B cell (primary cell): ENCODE results near the gene RPS4Y1. TPM values are rescaled to one million over a fixed set of nuclear protein-coding genes. Genes with fewer than 3 reads are reported as not detected.

Source experiments
- ATAC-seq: fragments of 200-7000 bp; cut with Tn5 transposase; one replicate; pipeline ENCODE4 v1.10.0; 2021; ENCODE audit warnings: low read depth, mild to moderate bottlenecking, moderate number of reproducible peaks, moderate library complexity
- CTCF ChIA-PET: fragments of 350-600 bp; sonication (Branson Sonifier 250); formaldehyde crosslinking; loops from one replicate; lab custom pipeline; 2021; ENCODE audit warnings: antibody characterized with exemption, inconsistent platforms; lab: Charles Lee
- POLR2A ChIA-PET: fragments of 350-600 bp; sonication (Branson Sonifier 250); formaldehyde crosslinking; loops from one replicate; lab custom pipeline; 2021; ENCODE audit warnings: antibody characterized with exemption; lab: Charles Lee
- DNase-seq: peaks from one replicate; pipeline ENCODE4 v3.0.0; 2013
- H2AFZ ChIP-seq: 2 replicates; pipeline ENCODE4 v1.6.1; 2012; ENCODE audit warnings: mild to moderate bottlenecking, low read depth, low read length; ENCODE audit not compliant: insufficient read depth, poor library complexity, severe bottlenecking
- H3K27ac ChIP-seq, 2 donors: 1 replicate in 1 of 2; 2 replicates in 1 of 2; pipeline ENCODE4 v1.5.1; 2012 to 2013; ENCODE audit warnings: low read length in 2 of 2, mild to moderate bottlenecking in 2 of 2, moderate library complexity in 1 of 2
- H3K27me3 ChIP-seq, 4 experiments: fragments of 200-600 bp in 1 of 4; sonication (generic) in 1 of 4; replicated peaks in 1 of 4; 1 replicate in 2 of 4; 2 replicates in 2 of 4; pipeline versions ENCODE4 v1.6.1 to v1.7.0; 2013 to 2016; ENCODE audit warnings: low read length in 3 of 4, mild to moderate bottlenecking in 2 of 4, mixed read lengths in 1 of 4, moderate library complexity in 1 of 4; ENCODE audit not compliant: insufficient read depth in 4 of 4, control insufficient read depth in 3 of 4; ENCODE audit errors: control extremely low read depth in 1 of 4
- H3K36me3 ChIP-seq, 2 experiments: replicated peaks in 1 of 2; 1 replicate in 1 of 2; 2 replicates in 1 of 2; pipeline versions ENCODE4 v1.6.1 to v1.7.1; 2013; ENCODE audit warnings: low read length in 1 of 2; ENCODE audit not compliant: insufficient read depth in 2 of 2, control insufficient read depth in 1 of 2; ENCODE audit errors: control extremely low read depth in 1 of 2, extremely low read depth in 1 of 2
- H3K4me1 ChIP-seq, 2 donors: fragments of 200-600 bp in 1 of 2; sonication (generic) in 1 of 2; 1 replicate in 1 of 2; 2 replicates in 1 of 2; pipeline versions ENCODE4 v1.5.1 to v1.6.1; 2013 to 2017; ENCODE audit warnings: low read length in 2 of 2; ENCODE audit not compliant: control insufficient read depth in 2 of 2, insufficient read depth in 2 of 2
- H3K4me2 ChIP-seq: replicated peaks from 2 replicates; pipeline ENCODE3; 2012; ENCODE audit warnings: mild to moderate bottlenecking, low read depth, low read length; ENCODE audit not compliant: poor library complexity, severe bottlenecking
- H3K4me3 ChIP-seq, 5 experiments: fragments of 200-600 bp in 1 of 5; sonication (generic) in 1 of 5; 1 replicate in 3 of 5; 2 replicates in 2 of 5; pipeline versions ENCODE4 v1.5.1 to v1.7.0; 2011 to 2016; ENCODE audit warnings: low read length in 4 of 5, mild to moderate bottlenecking in 4 of 5, low read depth in 2 of 5, control low read depth in 1 of 5, moderate library complexity in 1 of 5; ENCODE audit not compliant: insufficient read depth in 1 of 5; ENCODE audit errors: control extremely low read depth in 1 of 5, extremely low read depth in 1 of 5
- H3K79me2 ChIP-seq: fragments of 200-600 bp; sonication (generic); one replicate; pipeline ENCODE4 v1.6.0; 2016; ENCODE audit warnings: low read length; ENCODE audit not compliant: control insufficient read depth, insufficient read depth
- H3K9ac ChIP-seq: fragments of 200-600 bp; sonication (generic); 2 replicates; pipeline ENCODE4 v1.6.1; 2017; ENCODE audit warnings: mild to moderate bottlenecking, low read length, moderate library complexity
- H3K9me3 ChIP-seq, 3 donors: one replicate each; pipeline versions ENCODE4 v1.6.1 to v1.7.1; 2013; ENCODE audit warnings: low read length in 2 of 3; ENCODE audit not compliant: control insufficient read depth in 2 of 3, insufficient read depth in 1 of 3; ENCODE audit errors: control extremely low read depth in 1 of 3
- H4K20me1 ChIP-seq: 2 replicates; pipeline ENCODE4 v1.6.0; 2012; ENCODE audit warnings: mild to moderate bottlenecking, low read length; ENCODE audit not compliant: insufficient read depth, control insufficient read depth, poor library complexity, severe bottlenecking
- H3K27ac Mint-ChIP-seq: one replicate; pipeline ENCODE4 v1.8.0; 2021; ENCODE audit warnings: mixed read lengths
- H3K27me3 Mint-ChIP-seq: one replicate; pipeline ENCODE4 v1.8.0; 2021; ENCODE audit warnings: mixed read lengths
- H3K4me1 Mint-ChIP-seq: one replicate; pipeline ENCODE4 v1.8.0; 2021; ENCODE audit warnings: mixed read lengths
- H3K4me3 Mint-ChIP-seq: one replicate; pipeline ENCODE4 v1.8.0; 2021; ENCODE audit warnings: mixed read lengths
- H3K9me3 Mint-ChIP-seq: one replicate; pipeline ENCODE4 v1.8.0; 2022; ENCODE audit warnings: mixed read lengths; ENCODE audit not compliant: insufficient read depth
- EZH2 ChIP-seq: IDR thresholded peaks from 2 replicates; pipeline ENCODE4 v1.6.1; 2012; ENCODE audit warnings: borderline replicate concordance, low read depth, mild to moderate bottlenecking, moderate library complexity, low read length; ENCODE audit not compliant: insufficient read depth, poor library complexity, severe bottlenecking
- intact Hi-C: fragments of 100-400 bp; cut with micrococcal nuclease; formaldehyde crosslinking; loops from one replicate; pipeline ENCODE4 v1.10.0; 2022
- polyA plus RNA-seq: library from polyadenylated mRNA; depleted of rRNA; stranded (reverse); fragments of >200 nt; gene quantifications from 2 replicates; pipeline ENCODE4 v1.2.3, GENCODE V29; 2012
- small RNA-seq: library from RNA; depleted of rRNA; stranded (forward); fragments of <200 nt; gene quantifications from one replicate; pipeline ENCODE3, GENCODE V24; 2012; ENCODE audit warnings: low replicate concordance, low read depth; ENCODE audit not compliant: insufficient read length
- total RNA-seq, 2 donors: library from RNA; stranded (reverse); fragments of 120-200 nt in 1 of 2; gene quantifications; 1 replicate in 1 of 2; 2 replicates in 1 of 2; pipeline versions ENCODE4 v1.2.3 to v1.2.4, GENCODE V29; 2013 to 2022
- TF ChIP-seq, protein P1 (sequence below): fragments of 200-600 bp; IDR thresholded peaks from one replicate; pipeline ENCODE4 v1.8.0; 2022; ENCODE audit warnings: antibody characterized with exemption, mild to moderate bottlenecking

Gene RPS4Y1
- total and polyA plus RNA-seq, 2 donors (not counting 1 experiment from before 2014, with no cell fraction given): 304 TPM; not detected in 1

DNA sequence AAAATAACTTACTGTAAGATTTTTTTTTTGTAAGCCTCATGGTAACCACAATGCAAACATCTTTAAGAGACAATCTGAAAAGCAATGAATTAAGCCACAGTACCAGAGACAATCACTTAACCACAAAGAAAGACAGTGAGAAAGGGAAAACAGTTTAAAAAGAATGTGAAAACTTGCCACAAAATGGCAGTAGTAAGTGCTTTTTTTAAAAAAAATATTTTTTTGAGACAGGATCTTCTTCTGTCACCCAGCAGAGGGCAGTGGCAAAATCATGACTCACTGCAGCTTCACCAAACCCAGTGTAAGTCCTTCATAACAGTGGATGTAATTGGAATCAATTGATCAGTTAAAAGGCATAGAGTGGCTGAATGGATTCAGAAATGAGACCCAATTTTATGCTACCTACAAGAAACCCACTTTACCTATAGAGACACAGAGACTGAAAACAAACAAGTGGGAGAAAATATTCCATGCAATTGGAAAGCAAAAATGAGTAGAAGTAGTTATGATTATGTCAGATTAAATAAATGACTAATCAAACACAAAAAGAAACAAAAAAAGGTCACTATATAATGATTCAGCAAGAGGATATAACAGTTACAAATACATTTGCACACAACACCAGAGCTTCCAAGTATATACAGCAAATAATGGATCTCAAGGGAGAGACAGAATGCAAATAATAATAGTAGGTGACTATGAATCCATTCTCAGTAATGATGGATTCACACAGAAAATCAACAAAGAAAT lies 71.8 kb downstream of the RPS4Y1 start:
- H3K27ac ChIP-seq: no peak overlapping the region
- POLR2A ChIA-PET: no interaction called here
- H3K27ac Mint-ChIP-seq: no peak overlapping the region

More for the DNA sequence above, 71.8 kb downstream of the RPS4Y1 start:
- Histone ChIP-seq H3K27me3 (no peaks in the 10 kb centered on the region), H2AFZ (no peak overlapping the region), H3K4me2 (no peak overlapping the region), H3K4me1 (no peaks in the 10 kb centered on the region), H4K20me1 (no peaks in the 10 kb centered on the region), H3K36me3 (no peaks in the 10 kb centered on the region), H3K79me2 (no peaks in the 10 kb centered on the region), H3K9ac (no peak overlapping the region), H3K4me3 (no peak overlapping the region), H3K9me3 (no peaks in the 10 kb centered on the region)
- TF ChIP-seq, protein P1, sequence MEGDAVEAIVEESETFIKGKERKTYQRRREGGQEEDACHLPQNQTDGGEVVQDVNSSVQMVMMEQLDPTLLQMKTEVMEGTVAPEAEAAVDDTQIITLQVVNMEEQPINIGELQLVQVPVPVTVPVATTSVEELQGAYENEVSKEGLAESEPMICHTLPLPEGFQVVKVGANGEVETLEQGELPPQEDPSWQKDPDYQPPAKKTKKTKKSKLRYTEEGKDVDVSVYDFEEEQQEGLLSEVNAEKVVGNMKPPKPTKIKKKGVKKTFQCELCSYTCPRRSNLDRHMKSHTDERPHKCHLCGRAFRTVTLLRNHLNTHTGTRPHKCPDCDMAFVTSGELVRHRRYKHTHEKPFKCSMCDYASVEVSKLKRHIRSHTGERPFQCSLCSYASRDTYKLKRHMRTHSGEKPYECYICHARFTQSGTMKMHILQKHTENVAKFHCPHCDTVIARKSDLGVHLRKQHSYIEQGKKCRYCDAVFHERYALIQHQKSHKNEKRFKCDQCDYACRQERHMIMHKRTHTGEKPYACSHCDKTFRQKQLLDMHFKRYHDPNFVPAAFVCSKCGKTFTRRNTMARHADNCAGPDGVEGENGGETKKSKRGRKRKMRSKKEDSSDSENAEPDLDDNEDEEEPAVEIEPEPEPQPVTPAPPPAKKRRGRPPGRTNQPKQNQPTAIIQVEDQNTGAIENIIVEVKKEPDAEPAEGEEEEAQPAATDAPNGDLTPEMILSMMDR: peak; percentile 37
- TF ChIP-seq EZH2: no peak
- DNase-seq (peak; percentile 45), ATAC-seq (no peak)
- Mint-ChIP-seq H3K27me3 (no peaks in the 10 kb centered on the region), H3K4me1 (peaks cover 2% of the 10 kb centered on the region), H3K9me3 (no peaks in the 10 kb centered on the region), H3K4me3 (no peak overlapping the region)
- CTCF ChIA-PET: interaction anchor here (0.8 to 1.0 kb wide), 3 partner anchors 18 to 24 kb away, joined by 3 read pairs; no protein-coding TSS in a partner anchor
- intact Hi-C loops: no loop called here

Small RNAs within 50 kb of the gene (small RNA-seq; reads per million reads assigned to genes)
- gene TOMM22P2: not detected

Other genes with a start within 250 kb of the RPS4Y1 start
- gene SRY, start 53.9 kb upstream of the RPS4Y1 start, total RNA-seq: not detected in 2 replicates
- gene SRY, start 53.9 kb upstream of the RPS4Y1 start, polyA plus RNA-seq: not detected in 2 replicates
- 29.2 and 30.2 TPM in 2 replicates for gene ZFY, start 93.8 kb downstream of the RPS4Y1 start, total RNA-seq
- gene ZFY, start 93.8 kb downstream of the RPS4Y1 start, polyA plus RNA-seq: not detected in 2 replicates